ENCODE data around the gene CNGB1.

GRCh38 chr16:57998992-57999365, 28.1 kb upstream of the CNGB1 start:
- TF ChIP-seq CTCF (IDR thresholded peaks at IDR 0.05) (no peak), POLR2A (IDR thresholded peaks at IDR 0.05) (no peak)
